Stomach (tissue), 9 donors: ENCODE measurements around the gene CDK15. TPM values are rescaled to one million over a fixed set of nuclear protein-coding genes. Genes with fewer than 3 reads are reported as not detected.

ENCODE experiments used
- DNase-seq, 2 donors: peaks; one replicate each; pipeline versions ENCODE4 v3.0.0 to v3.0.0-alpha.2; 2013 to 2019
- H3K27ac ChIP-seq, 5 donors: fragments of 200-600 bp in 4 of 5; sonication (generic) in 4 of 5; one replicate each; pipeline ENCODE4 v1.5.1; 2013 to 2019; ENCODE audit warnings: mild to moderate bottlenecking in 1 of 5, moderate library complexity in 1 of 5
- H3K27me3 ChIP-seq, 3 donors: fragments of 200-600 bp; sonication (generic); one replicate each; pipeline ENCODE4 v1.5.1; 2017 to 2019; ENCODE audit warnings: mixed run types in 1 of 3
- H3K36me3 ChIP-seq, 4 donors: fragments of 200-600 bp; sonication (generic); 1 replicate in 3 of 4; 2 replicates in 1 of 4; pipeline ENCODE4 v1.5.1; 2016 to 2019
- H3K4me1 ChIP-seq, 4 donors: fragments of 200-600 bp; sonication (generic); one replicate each; pipeline ENCODE4 v1.5.1; 2016 to 2019
- H3K4me3 ChIP-seq, 4 donors: fragments of 200-600 bp; sonication (generic) in 3 of 4; one replicate each; pipeline ENCODE4 v1.5.1; 2016 to 2019; ENCODE audit warnings: mild to moderate bottlenecking in 1 of 4
- H3K9me3 ChIP-seq, 4 donors: fragments of 200-600 bp; sonication (generic); one replicate each; pipeline ENCODE4 v1.5.1; 2016 to 2019
- EP300 ChIP-seq: sonication (generic); formaldehyde crosslinking; IDR thresholded peaks from one replicate; pipeline ENCODE4 v1.6.1; 2017; ENCODE audit warnings: antibody characterized with exemption
- POLR2A ChIP-seq, 4 donors: fragments of 450-650 bp; IDR thresholded peaks; one replicate each; pipeline ENCODE4 v1.6.1; 2016; ENCODE audit warnings: antibody characterized with exemption in 4 of 4, control low read depth in 2 of 4, mild to moderate bottlenecking in 1 of 4, moderate library complexity in 1 of 4
- POLR2AphosphoS5 ChIP-seq, 3 donors: sonication (generic); formaldehyde crosslinking; IDR thresholded peaks; one replicate each; pipeline ENCODE4 v1.6.1; 2016; ENCODE audit warnings: antibody characterized with exemption in 3 of 3
- WGBS, 5 donors: extraction: QIAGEN DNeasy Blood & Tissue Kit in 3 of 5; methylation state at CpG; one replicate each; pipeline versions ENCODE4 v1.1.5 to v1.1.7; 2013 to 2018; 5-methylcytosine and 5-hydroxymethylcytosine counted together
- intact Hi-C: fragments of 100-400 bp; cut with DNase I; formaldehyde crosslinking; loops from one replicate; pipeline ENCODE4 v1.15.1; 2023; ENCODE audit warnings: low total_unique reads
- polyA plus RNA-seq, 3 donors: library from polyadenylated mRNA; stranded (reverse); fragments of 200-250 nt; gene quantifications; one replicate each; pipeline ENCODE4 v1.2.3, GENCODE V29; 2013
- total RNA-seq, 5 donors: library from RNA; depleted of rRNA; stranded (reverse); fragments of >200 nt; gene quantifications; one replicate each; pipeline versions ENCODE4 v1.1.0 to v1.2.3, GENCODE V29; 2014 to 2016
- TF ChIP-seq, protein P1 (sequence below), 7 experiments: fragments of 450-650 bp in 4 of 7; fragments of 200-600 bp in 3 of 7; sonication (generic) in 3 of 7; IDR thresholded peaks; one replicate each; pipeline ENCODE4 v1.5.1; 2016 to 2019; ENCODE audit warnings: antibody characterized with exemption in 7 of 7, control low read depth in 2 of 7, mild to moderate bottlenecking in 1 of 7
- donor health status: healthy with polysubstance abuse.
- donor health status: Bipolar disorder and iron deficiency.
- donor health status: healthy.

The CDK15 gene
- total and polyA plus RNA-seq, 8 donors = 0.08 to 24.1 (median 3.2) TPM; not detected in 2

- TF ChIP-seq POLR2AphosphoS5 (IDR thresholded peaks at IDR 0.05) (no peak), POLR2A (IDR thresholded peaks at IDR 0.05) (no peak), EP300 (no peak)
- TF ChIP-seq, protein P1, sequence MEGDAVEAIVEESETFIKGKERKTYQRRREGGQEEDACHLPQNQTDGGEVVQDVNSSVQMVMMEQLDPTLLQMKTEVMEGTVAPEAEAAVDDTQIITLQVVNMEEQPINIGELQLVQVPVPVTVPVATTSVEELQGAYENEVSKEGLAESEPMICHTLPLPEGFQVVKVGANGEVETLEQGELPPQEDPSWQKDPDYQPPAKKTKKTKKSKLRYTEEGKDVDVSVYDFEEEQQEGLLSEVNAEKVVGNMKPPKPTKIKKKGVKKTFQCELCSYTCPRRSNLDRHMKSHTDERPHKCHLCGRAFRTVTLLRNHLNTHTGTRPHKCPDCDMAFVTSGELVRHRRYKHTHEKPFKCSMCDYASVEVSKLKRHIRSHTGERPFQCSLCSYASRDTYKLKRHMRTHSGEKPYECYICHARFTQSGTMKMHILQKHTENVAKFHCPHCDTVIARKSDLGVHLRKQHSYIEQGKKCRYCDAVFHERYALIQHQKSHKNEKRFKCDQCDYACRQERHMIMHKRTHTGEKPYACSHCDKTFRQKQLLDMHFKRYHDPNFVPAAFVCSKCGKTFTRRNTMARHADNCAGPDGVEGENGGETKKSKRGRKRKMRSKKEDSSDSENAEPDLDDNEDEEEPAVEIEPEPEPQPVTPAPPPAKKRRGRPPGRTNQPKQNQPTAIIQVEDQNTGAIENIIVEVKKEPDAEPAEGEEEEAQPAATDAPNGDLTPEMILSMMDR (IDR thresholded peaks at IDR 0.05) = no peak
- H3K4me1 ChIP-seq = peaks cover 0 to 17% (median 12%) of the 10 kb centered on the region in 4 donors
- intact Hi-C loops = no loop called here
These were observed 73.7 kb downstream of the CDK15 start for GRCh38 chr2:201879996-201880395.

DNA sequence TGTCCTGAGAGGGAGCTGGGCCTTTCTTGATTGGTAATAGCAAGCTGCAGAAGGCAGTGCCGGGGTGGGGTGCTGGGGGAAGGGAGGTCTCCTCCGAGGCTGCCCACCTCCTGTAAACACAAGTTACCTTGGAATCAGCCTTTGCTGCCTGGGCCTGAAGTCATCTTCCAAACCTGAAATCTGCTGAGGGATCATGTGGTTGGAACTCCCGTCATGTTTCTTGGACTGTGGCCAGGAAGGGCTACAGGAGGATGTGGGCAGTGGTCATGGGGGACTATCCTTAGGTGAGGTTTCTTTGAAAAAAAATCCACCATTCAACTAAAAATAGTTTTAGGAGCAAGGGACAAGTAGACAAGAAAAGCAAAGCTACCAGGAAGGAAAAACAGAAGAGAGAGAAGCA lies 74.2 kb downstream of the CDK15 start:
- intact Hi-C loops = no loop called here
- TF ChIP-seq POLR2A (IDR thresholded peaks at IDR 0.05) (no peak), EP300 (no peak), POLR2AphosphoS5 (IDR thresholded peaks at IDR 0.05) (no peak)
- TF ChIP-seq, protein P1 (IDR thresholded peaks at IDR 0.05) = no peak
- H3K4me1 ChIP-seq = peaks cover 0 to 17% (median 12%) of the 10 kb centered on the region in 4 donors
- H3K9me3 ChIP-seq = no peaks in the 10 kb centered on the region
- WGBS, 5 donors = 34 to 56% (median 41%) methylated on average over 3 of the region's 3 CpGs
- no peak overlapping the region for H3K27ac ChIP-seq
- H3K36me3 ChIP-seq = no peaks in the 10 kb centered on the region
- DNase-seq = peak in 1 of 2 donors; percentile 18
- no peak overlapping the region for H3K4me3 ChIP-seq
- H3K27me3 ChIP-seq = peaks cover 0 to 19% (median 0%) of the 10 kb centered on the region in 3 donors

More at GRCh38 chr2:201879996-201880395, 73.7 kb downstream of the CDK15 start:
- no peak overlapping the region for H3K4me3 ChIP-seq
- peaks cover 0 to 19% (median 0%) of the 10 kb centered on the region in 3 donors for H3K27me3 ChIP-seq
- no peaks in the 10 kb centered on the region for H3K36me3 ChIP-seq
- no peaks in the 10 kb centered on the region for H3K9me3 ChIP-seq
- DNase-seq = peak in 1 of 2 donors; percentile 22
- H3K27ac ChIP-seq = no peak overlapping the region
- WGBS, 5 donors = 81 to 89% (median 84%) methylated on average over 10 of the region's 10 CpGs

DNA sequence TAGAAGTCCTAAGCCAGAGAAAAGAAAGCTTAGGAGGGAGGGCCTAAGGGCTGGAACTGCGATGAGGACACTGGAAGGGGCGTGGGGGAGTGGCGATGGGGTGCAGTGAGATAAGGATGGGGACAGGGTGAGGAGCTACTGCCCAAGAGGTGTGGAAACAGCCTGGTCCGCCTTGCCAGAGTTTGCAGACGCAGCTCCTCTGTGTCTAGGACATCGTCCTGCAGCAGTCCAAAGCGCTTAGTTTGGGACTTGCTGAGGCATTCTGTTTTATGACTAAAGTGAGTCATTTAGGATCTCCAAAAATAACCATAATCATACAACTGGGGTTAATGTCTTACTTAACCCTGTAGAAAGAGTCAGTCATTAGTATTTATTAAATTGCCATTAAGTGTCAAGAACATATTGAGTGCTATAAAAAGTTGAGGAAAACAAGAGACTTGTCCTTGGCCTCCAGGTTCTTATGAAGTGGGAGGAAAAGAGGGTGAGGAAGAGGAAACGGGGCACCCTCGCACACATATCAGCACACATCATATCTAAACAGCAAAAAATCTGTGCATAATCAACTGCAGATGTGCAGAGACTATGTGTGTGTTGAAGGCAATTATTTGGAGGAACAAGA lies 74.8 kb downstream of the CDK15 start:
- TF ChIP-seq, protein P1 (IDR thresholded peaks at IDR 0.05) = no peak
- no peak for TF ChIP-seq POLR2A (IDR thresholded peaks at IDR 0.05)
- no peak for TF ChIP-seq EP300
- no peak for TF ChIP-seq POLR2AphosphoS5 (IDR thresholded peaks at IDR 0.05)
- 72 to 81% (median 72%) methylated on average over 9 of the region's 9 CpGs for WGBS, 5 donors
- intact Hi-C loops = no loop called here
- peaks cover 0 to 19% (median 0%) of the 10 kb centered on the region in 3 donors for H3K27me3 ChIP-seq
- no peak overlapping the region for H3K27ac ChIP-seq
- no peaks in the 10 kb centered on the region for H3K9me3 ChIP-seq
- peaks cover 0 to 17% (median 12%) of the 10 kb centered on the region in 4 donors for H3K4me1 ChIP-seq
- no peak overlapping the region for H3K4me3 ChIP-seq
- H3K36me3 ChIP-seq = no peaks in the 10 kb centered on the region
- DNase-seq = peak in 1 of 2 donors; percentile 13

DNA sequence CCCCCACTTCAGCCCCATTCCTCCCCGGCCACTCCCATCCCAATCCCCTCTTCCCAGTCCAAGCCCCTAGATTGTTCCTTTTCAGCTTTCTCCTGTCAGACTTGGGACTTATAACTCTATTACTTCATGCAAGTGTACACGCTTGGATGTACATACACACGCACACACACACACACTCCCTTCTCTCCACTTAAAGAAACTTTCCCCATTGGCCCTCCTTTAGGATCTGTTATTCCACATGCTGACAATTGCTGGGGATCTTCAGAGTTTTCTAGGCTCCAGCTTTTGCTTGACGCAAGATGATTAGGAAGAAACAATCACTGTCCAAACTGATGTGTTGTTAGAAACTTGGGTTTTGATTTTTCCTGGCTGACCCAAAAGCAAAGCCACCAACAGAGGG lies 75.4 kb downstream of the CDK15 start:
- Histone ChIP-seq H3K27ac (no peak overlapping the region), H3K27me3 (peaks cover 0 to 19% (median 0%) of the 10 kb centered on the region in 3 donors), H3K9me3 (no peaks in the 10 kb centered on the region), H3K4me3 (no peak overlapping the region), H3K36me3 (no peaks in the 10 kb centered on the region), H3K4me1 (peaks cover 0 to 17% (median 12%) of the 10 kb centered on the region in 4 donors)
- peak in 1 of 2 donors; percentile 19 for DNase-seq
- 92 to 97% (median 94%) methylated on average over 4 of the region's 4 CpGs for whole genome bisulfite sequencing, 5 donors
- intact Hi-C loops = no loop called here
- TF ChIP-seq EP300 = no peak
- TF ChIP-seq POLR2A (IDR thresholded peaks at IDR 0.05) = no peak
- TF ChIP-seq, protein P1 (IDR thresholded peaks at IDR 0.05) = no peak
- no peak for TF ChIP-seq POLR2AphosphoS5 (IDR thresholded peaks at IDR 0.05)
